Stimulated activated CD8-positive, alpha-beta memory T cell treated with anti-CD3 and anti-CD28 coated beads, Interleukin-12 subunit alpha, Interleukin-12 subunit beta, amount 100 ng/mL, for 4 hours (primary cell): ENCODE results near the gene PRPH.
"Not testable (repeated sequence)": the region's sequence is repeated elsewhere in the genome, so short reads cannot be mapped to it uniquely, and the experiment has no call there.

Experiments
- DNase-seq: peaks from one replicate; pipeline ENCODE4 v3.0.0-alpha.2; 2020; ENCODE audit warnings: low read depth

Gene PRPH

GRCh38 chr12:49333778-49334177, 38.8 kb downstream of the PRPH start:
- DNase-seq, result not testable (repeated sequence)

- no peak for DNase-seq
These were observed 39.3 kb downstream of the PRPH start for GRCh38 chr12:49334226-49334625.

- no peak for DNase-seq
These were observed 39.7 kb downstream of the PRPH start for GRCh38 chr12:49334681-49335080.

GRCh38 chr12:49335118-49335954, 40.4 kb downstream of the PRPH start:
- no peak for DNase-seq

- DNase-seq, result no peak
These were observed 41.2 kb downstream of the PRPH start for GRCh38 chr12:49335955-49336644.

GRCh38 chr12:49336645-49337584, 42.0 kb downstream of the PRPH start, which contains the start of gene C1QL4:
TSS of gene C1QL4 (minus strand) at chr12:49337188. CDS start at chr12:49336477, 711 bp downstream.
- DNase-seq, result peak; percentile 70

GRCh38 chr12:49338830-49339463, 44.0 kb downstream of the PRPH start:
- no peak for DNase-seq

- no peak for DNase-seq
These were observed 44.5 kb downstream of the PRPH start for GRCh38 chr12:49339464-49339861.

GRCh38 chr12:49340095-49340870, 45.3 kb downstream of the PRPH start:
- DNase-seq, result no peak

- no peak for DNase-seq
These were observed 46.2 kb downstream of the PRPH start for GRCh38 chr12:49340971-49341776.

- DNase-seq, result no peak
These were observed 46.8 kb downstream of the PRPH start for GRCh38 chr12:49341777-49342065.

- DNase-seq, result peak; percentile 46
These were observed 47.3 kb downstream of the PRPH start for GRCh38 chr12:49342066-49342913.

GRCh38 chr12:49342914-49343731, 48.2 kb downstream of the PRPH start:
- DNase-seq, result no peak

GRCh38 chr12:49344486-49345050, 49.6 kb downstream of the PRPH start:
- no peak for DNase-seq

- no peak for DNase-seq
These were observed 50.3 kb downstream of the PRPH start for GRCh38 chr12:49345051-49345824.

GRCh38 chr12:49345825-49346658, 51.1 kb downstream of the PRPH start:
- DNase-seq, result no peak
